ENCODE data around the gene PDE11A. TPM values are rescaled to one million over a fixed set of nuclear protein-coding genes. Genes with fewer than 3 reads are reported as not detected.

Gene PDE11A
- total and polyA plus RNA-seq, 2 experiments from 2014 or later = 0.08 to 0.73 TPM

GRCh38 chr2:177998006-177998405, 74.6 kb downstream of the PDE11A start:
- ATAC-seq = no peak
- H3K4me1 ChIP-seq (ENCODE audit: insufficient read depth) = peaks cover 13% of the 10 kb centered on the region
- no peaks in the 10 kb centered on the region for H3K27me3 ChIP-seq (ENCODE audit: insufficient read depth)
- no peak overlapping the region for H2AFZ ChIP-seq
- no peaks in the 10 kb centered on the region for H3K36me3 ChIP-seq (ENCODE audit: insufficient read depth)
- no peak for DNase-seq (ENCODE audit: low spot score)
- Mint-ChIP-seq H3K36me3 (ENCODE audit: low read depth) (no peaks in the 10 kb centered on the region), H3K9me3 (no peaks in the 10 kb centered on the region), H3K27me3 (ENCODE audit: insufficient read depth, low read depth, poor library complexity) (peaks cover 2% of the 10 kb centered on the region), H3K4me3 (no peak overlapping the region), H3K27ac (no peak overlapping the region), H3K4me1 (peaks cover 12% of the 10 kb centered on the region; the same call in 2 of the 3 replicates)
- H3K9me2 ChIP-seq (ENCODE audit: insufficient read depth) = no peaks in the 10 kb centered on the region
- TF ChIP-seq EZH2phosphoT487 (IDR thresholded peaks at IDR 0.05; ENCODE audit: unreplicated experiment) (no peak), EZH2 (IDR thresholded peaks at IDR 0.05; ENCODE audit: low read depth, unreplicated experiment) (no peak), STAT1 (IDR thresholded peaks at IDR 0.05; ENCODE audit: unreplicated experiment) (no peak), ETS1 (IDR thresholded peaks at IDR 0.05) (no peak), JUNB (IDR thresholded peaks at IDR 0.05; ENCODE audit: unreplicated experiment) (no peak), NANOG (IDR thresholded peaks at IDR 0.05; ENCODE audit: borderline replicate concordance) (no peak), CTCF (conservative IDR thresholded peaks at IDR 0.05; ENCODE audit: low read depth in 2 of 2) (no peak)
- H4K20me1 ChIP-seq (replicated peaks; ENCODE audit: insufficient read depth) = no peaks in the 10 kb centered on the region
- no peak overlapping the region for H3K4me2 ChIP-seq
- H3F3A ChIP-seq (replicated peaks; ENCODE audit: low read depth) = no peaks in the 10 kb centered on the region
- H3K79me2 ChIP-seq (replicated peaks; ENCODE audit: insufficient read depth) = no peaks in the 10 kb centered on the region
- H3K4me3 ChIP-seq = no peak overlapping the region
- no peak overlapping the region for H3K27ac ChIP-seq (ENCODE audit: low read depth)

GRCh38 chr2:177992992-177993391, 79.6 kb downstream of the PDE11A start:
- peaks cover 12% of the 10 kb centered on the region; the same call in 2 of the 3 replicates for H3K4me1 Mint-ChIP-seq
- no peak overlapping the region for H3K4me2 ChIP-seq
- H3K27me3 ChIP-seq (ENCODE audit: insufficient read depth) = no peaks in the 10 kb centered on the region
- ATAC-seq = no peak
- H3K9me2 ChIP-seq (ENCODE audit: insufficient read depth) = no peaks in the 10 kb centered on the region
- no peak overlapping the region for H3K4me3 ChIP-seq
- no peak overlapping the region for H3K27ac ChIP-seq (ENCODE audit: low read depth)
- no peaks in the 10 kb centered on the region for H3K9me3 Mint-ChIP-seq
- DNase-seq (ENCODE audit: low spot score) = no peak
- H2AFZ ChIP-seq = no peak overlapping the region
- peaks cover 13% of the 10 kb centered on the region for H3K4me1 ChIP-seq (ENCODE audit: insufficient read depth)
- H3K36me3 Mint-ChIP-seq (ENCODE audit: low read depth) = no peaks in the 10 kb centered on the region
- H3K4me3 Mint-ChIP-seq = no peak overlapping the region
- no peaks in the 10 kb centered on the region for H3F3A ChIP-seq (replicated peaks; ENCODE audit: low read depth)
- no peaks in the 10 kb centered on the region for H3K27me3 Mint-ChIP-seq (ENCODE audit: insufficient read depth, low read depth, poor library complexity)
- no peaks in the 10 kb centered on the region for H4K20me1 ChIP-seq (replicated peaks; ENCODE audit: insufficient read depth)
- H3K79me2 ChIP-seq (replicated peaks; ENCODE audit: insufficient read depth) = no peaks in the 10 kb centered on the region
- no peaks in the 10 kb centered on the region for H3K36me3 ChIP-seq (ENCODE audit: insufficient read depth)
- no peak overlapping the region for H3K27ac Mint-ChIP-seq
- TF ChIP-seq CTCF (conservative IDR thresholded peaks at IDR 0.05; ENCODE audit: low read depth in 2 of 2) (no peak), ZNF462 (CRISPR knock-in tag; IDR thresholded peaks at IDR 0.05) (no peak), POLR2AphosphoS5 (IDR thresholded peaks at IDR 0.05; ENCODE audit: low read depth) (no peak), EZH2 (IDR thresholded peaks at IDR 0.05; ENCODE audit: low read depth, unreplicated experiment) (no peak), ZNF114 (CRISPR knock-in tag; IDR thresholded peaks at IDR 0.05) (no peak), ZNF331 (CRISPR knock-in tag; IDR thresholded peaks at IDR 0.05; ENCODE audit: low read depth) (no peak), STAT1 (IDR thresholded peaks at IDR 0.05; ENCODE audit: unreplicated experiment) (no peak), NANOG (IDR thresholded peaks at IDR 0.05; ENCODE audit: borderline replicate concordance) (no peak)
